NT2/D1 (cell line): ENCODE data around the gene MST1.

ENCODE experiments used
- DNase-seq: peaks from one replicate; pipeline ENCODE4 v3.0.0-alpha.2; 2011; ENCODE audit warnings: low read depth, low spot score
- H3K27me3 ChIP-seq: 2 replicates; pipeline ENCODE4 v1.6.0; 2011; ENCODE audit warnings: mild to moderate bottlenecking; ENCODE audit not compliant: insufficient read length, insufficient read depth
- H3K36me3 ChIP-seq: 2 replicates; pipeline ENCODE4 v1.6.1; 2011; ENCODE audit warnings: mild to moderate bottlenecking, low read length, mixed read lengths; ENCODE audit not compliant: insufficient read depth, insufficient read length
- H3K4me1 ChIP-seq: 2 replicates; pipeline ENCODE4 v1.5.1; 2011; ENCODE audit not compliant: insufficient read depth, insufficient read length
- H3K4me3 ChIP-seq: 2 replicates; pipeline ENCODE4 v1.5.1; 2011; ENCODE audit warnings: low read depth; ENCODE audit not compliant: insufficient read length
- H3K9ac ChIP-seq: 2 replicates; pipeline ENCODE4 v1.6.0; 2011; ENCODE audit warnings: low read depth; ENCODE audit not compliant: insufficient read length
- H3K9me3 ChIP-seq: 2 replicates; pipeline ENCODE4 v1.5.1; 2011; ENCODE audit warnings: mild to moderate bottlenecking, low read length; ENCODE audit not compliant: insufficient read depth
- SUZ12 ChIP-seq: IDR thresholded peaks from 2 replicates; pipeline ENCODE4 v1.6.1; 2011; ENCODE audit not compliant: insufficient read length, insufficient read depth; ENCODE audit errors: extremely low read depth
- YY1 ChIP-seq: IDR thresholded peaks from 2 replicates; pipeline ENCODE4 v1.6.1; 2011; ENCODE audit not compliant: insufficient read length, insufficient read depth
- ZNF274 ChIP-seq: IDR thresholded peaks from 2 replicates; pipeline ENCODE4 v1.6.1; 2011; ENCODE audit warnings: mild to moderate bottlenecking, low read depth, low read length

The MST1 gene

DNA sequence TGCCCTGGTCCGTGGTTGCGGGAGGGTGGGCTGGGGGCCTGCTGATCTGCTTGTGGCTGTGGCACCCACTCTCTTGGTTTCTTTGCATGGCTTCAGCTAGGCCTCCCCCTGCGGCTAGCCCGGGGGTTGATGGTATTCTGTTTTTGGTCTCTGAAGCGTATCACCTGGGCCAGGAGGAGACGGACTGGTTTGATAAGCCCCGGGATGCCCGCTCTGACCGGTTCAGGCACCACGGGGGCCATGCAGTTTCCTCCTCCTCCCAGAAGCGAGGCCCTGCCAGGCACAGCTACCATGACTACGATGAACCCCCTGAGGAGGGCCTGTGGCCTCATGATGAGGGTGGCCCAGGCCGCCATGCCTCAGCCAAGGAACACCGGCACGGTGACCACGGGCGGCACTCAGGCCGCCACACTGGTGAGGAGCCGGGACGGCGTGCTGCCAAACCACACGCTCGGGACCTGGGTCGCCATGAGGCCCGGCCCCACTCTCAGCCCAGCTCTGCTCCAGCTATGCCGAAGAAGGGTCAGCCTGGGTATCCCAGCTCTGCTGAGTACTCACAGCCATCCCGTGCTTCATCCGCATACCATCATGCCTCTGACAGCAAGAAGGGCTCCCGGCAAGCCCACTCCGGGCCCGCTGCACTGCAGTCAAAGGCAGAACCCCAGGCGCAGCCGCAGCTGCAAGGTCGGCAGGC, 26.4 kb downstream of the MST1 start:
- Histone ChIP-seq H3K4me1 (peaks cover 22% of the 10 kb centered on the region), H3K9me3 (no peaks in the 10 kb centered on the region), H3K27me3 (no peaks in the 10 kb centered on the region), H3K36me3 (no peaks in the 10 kb centered on the region), H3K4me3 (no peak overlapping the region), H3K9ac (no peak overlapping the region)
- DNase-seq, result no peak
- TF ChIP-seq SUZ12 (no peak), YY1 (no peak)

- no peak overlapping the region for H3K4me3 ChIP-seq
- H3K36me3 ChIP-seq, result no peaks in the 10 kb centered on the region
- TF ChIP-seq YY1 (no peak), SUZ12 (no peak), ZNF274 (no peak)
- no peak overlapping the region for H3K9ac ChIP-seq
- no peak for DNase-seq
- peaks cover 19% of the 10 kb centered on the region for H3K4me1 ChIP-seq
- H3K27me3 ChIP-seq, result no peaks in the 10 kb centered on the region
- no peaks in the 10 kb centered on the region for H3K9me3 ChIP-seq
Measured at GRCh38 chr3:49662021-49662420, 27.3 kb downstream of the MST1 start.

DNA sequence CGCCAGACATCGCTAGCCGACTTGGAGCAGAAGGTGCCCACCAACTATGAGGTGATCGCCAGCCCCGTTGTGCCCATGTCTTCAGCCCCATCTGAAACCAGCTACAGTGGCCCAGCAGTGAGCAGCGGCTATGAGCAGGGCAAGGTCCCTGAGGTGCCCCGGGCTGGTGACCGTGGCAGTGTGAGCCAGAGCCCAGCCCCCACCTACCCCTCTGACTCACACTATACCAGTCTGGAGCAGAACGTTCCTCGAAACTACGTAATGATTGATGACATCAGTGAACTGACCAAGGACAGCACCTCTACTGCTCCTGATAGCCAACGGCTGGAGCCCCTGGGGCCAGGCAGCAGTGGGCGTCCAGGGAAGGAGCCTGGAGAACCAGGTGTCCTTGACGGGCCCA, 28.0 kb downstream of the MST1 start:
- H3K27me3 ChIP-seq, result no peaks in the 10 kb centered on the region
- DNase-seq, result no peak
- no peaks in the 10 kb centered on the region for H3K36me3 ChIP-seq
- no peak overlapping the region for H3K9ac ChIP-seq
- TF ChIP-seq YY1 (no peak), ZNF274 (no peak), SUZ12 (no peak)
- H3K9me3 ChIP-seq, result no peaks in the 10 kb centered on the region
- no peak overlapping the region for H3K4me3 ChIP-seq
- peaks cover 23% of the 10 kb centered on the region for H3K4me1 ChIP-seq

DNA sequence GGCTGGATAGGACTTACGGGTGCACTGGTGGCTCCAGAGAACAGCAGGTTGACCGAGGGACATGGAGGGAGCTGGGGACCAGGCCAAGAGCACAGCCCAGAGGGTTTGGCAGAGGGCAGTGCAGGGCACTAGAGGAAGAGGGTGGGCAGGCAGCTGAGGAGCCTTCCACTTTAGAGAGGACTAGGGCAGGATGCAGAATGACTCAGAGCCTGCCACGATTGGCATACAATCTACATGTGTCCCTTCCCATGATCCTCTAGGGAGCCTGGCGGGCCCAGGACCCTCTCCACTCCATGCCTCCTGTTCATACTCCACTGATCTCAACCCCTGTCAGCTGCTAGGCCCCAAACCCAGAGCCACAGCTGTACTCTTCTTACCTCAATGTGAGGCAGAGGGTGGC, 29.5 kb downstream of the MST1 start:
- Histone ChIP-seq H3K9me3 (no peaks in the 10 kb centered on the region), H3K36me3 (no peaks in the 10 kb centered on the region), H3K9ac (no peak overlapping the region), H3K4me3 (no peak overlapping the region), H3K27me3 (no peaks in the 10 kb centered on the region), H3K4me1 (peaks cover 18% of the 10 kb centered on the region)
- DNase-seq, result no peak
- no peak for TF ChIP-seq YY1
- TF ChIP-seq SUZ12, result no peak
- TF ChIP-seq ZNF274, result no peak

- H3K9ac ChIP-seq, result no peak overlapping the region
- H3K4me3 ChIP-seq, result no peak overlapping the region
- H3K4me1 ChIP-seq, result peaks cover 9% of the 10 kb centered on the region
- H3K9me3 ChIP-seq, result no peaks in the 10 kb centered on the region
- H3K36me3 ChIP-seq, result no peaks in the 10 kb centered on the region
- no peaks in the 10 kb centered on the region for H3K27me3 ChIP-seq
- no peak for TF ChIP-seq SUZ12
- no peak for TF ChIP-seq ZNF274
- no peak for TF ChIP-seq YY1
- no peak for DNase-seq
Measured at GRCh38 chr3:49658711-49659110, 30.6 kb downstream of the MST1 start.

GRCh38 chr3:49657208-49657915, 31.9 kb downstream of the MST1 start:
- DNase-seq, result no peak
- TF ChIP-seq ZNF274 (no peak), SUZ12 (no peak), YY1 (no peak)

GRCh38 chr3:49656541-49657112, 32.6 kb downstream of the MST1 start:
- TF ChIP-seq YY1 (no peak), ZNF274 (no peak), SUZ12 (no peak)
- Histone ChIP-seq H3K36me3 (no peaks in the 10 kb centered on the region), H3K9ac (no peak overlapping the region), H3K4me1 (peaks cover 4% of the 10 kb centered on the region), H3K4me3 (no peak overlapping the region), H3K9me3 (no peaks in the 10 kb centered on the region), H3K27me3 (no peaks in the 10 kb centered on the region)
- DNase-seq, result no peak

More at GRCh38 chr3:49657208-49657915, 31.9 kb downstream of the MST1 start:
- Histone ChIP-seq H3K4me3 (no peak overlapping the region), H3K27me3 (no peaks in the 10 kb centered on the region), H3K4me1 (peaks cover 4% of the 10 kb centered on the region), H3K9ac (no peak overlapping the region), H3K9me3 (no peaks in the 10 kb centered on the region), H3K36me3 (no peaks in the 10 kb centered on the region)
